HEK293 (cell line): ENCODE measurements around the gene TRIM72.
A peak's percentile ranks its signal among the peaks of the same experiment; 100 is the strongest.

Source experiments
- FEZF1 ChIP-seq: fragments of 450-650 bp; formaldehyde crosslinking; IDR thresholded peaks from 2 replicates; pipeline ENCODE4 v1.5.1; 2016; ENCODE audit warnings: missing biosample characterization, missing genetic modification characterization
- GLIS2 ChIP-seq: fragments of 450-650 bp; formaldehyde crosslinking; IDR thresholded peaks from 2 replicates; pipeline ENCODE4 v1.5.1; 2016; ENCODE audit warnings: missing biosample characterization, missing genetic modification characterization
- HOXA7 ChIP-seq: sonication (generic); formaldehyde crosslinking; IDR thresholded peaks from 2 replicates; pipeline ENCODE4 v1.8.1; 2022; ENCODE audit warnings: missing genetic modification reagents, borderline replicate concordance
- PRDM1 ChIP-seq: fragments of 450-650 bp; formaldehyde crosslinking; IDR thresholded peaks from 2 replicates; pipeline ENCODE4; 2016; ENCODE audit warnings: missing biosample characterization, missing genetic modification characterization
- PRDM6 ChIP-seq: fragments of 450-650 bp; formaldehyde crosslinking; IDR thresholded peaks from 2 replicates; pipeline ENCODE4 v1.5.1; 2017; ENCODE audit warnings: missing biosample characterization, missing genetic modification characterization
- REPIN1 ChIP-seq: fragments of 450-650 bp; formaldehyde crosslinking; IDR thresholded peaks from 2 replicates; pipeline ENCODE4 v1.5.1; 2017; ENCODE audit warnings: missing biosample characterization, missing genetic modification characterization, low read depth
- SP7 ChIP-seq: fragments of 450-650 bp; formaldehyde crosslinking; IDR thresholded peaks from 2 replicates; pipeline ENCODE4 v1.5.1; 2016; ENCODE audit warnings: missing biosample characterization, missing genetic modification characterization
- TRIM28 ChIP-seq: IDR thresholded peaks from 2 replicates; pipeline ENCODE4 v1.6.1; 2011; ENCODE audit warnings: low read length, control low read depth, borderline replicate concordance
- YY1 ChIP-seq: fragments of 450-650 bp; formaldehyde crosslinking; IDR thresholded peaks from 2 replicates; pipeline ENCODE4 v1.5.1; 2018; ENCODE audit warnings: missing biosample characterization, missing genetic modification characterization
- ZNF140 ChIP-seq: fragments of 450-650 bp; formaldehyde crosslinking; IDR thresholded peaks from 2 replicates; pipeline ENCODE4 v1.5.1; 2016; ENCODE audit warnings: missing biosample characterization, missing genetic modification characterization
- ZNF155 ChIP-seq: fragments of 450-650 bp; formaldehyde crosslinking; IDR thresholded peaks from 2 replicates; pipeline ENCODE4 v1.5.1; 2016; ENCODE audit warnings: missing biosample characterization, missing genetic modification characterization
- ZNF19 ChIP-seq: fragments of 450-650 bp; formaldehyde crosslinking; IDR thresholded peaks from 2 replicates; pipeline ENCODE4; 2016; ENCODE audit warnings: missing biosample characterization, missing genetic modification characterization, low read depth
- ZNF239 ChIP-seq: fragments of 450-650 bp; formaldehyde crosslinking; IDR thresholded peaks from 2 replicates; pipeline ENCODE4 v1.5.1; 2016; ENCODE audit warnings: missing biosample characterization, missing genetic modification characterization
- ZNF391 ChIP-seq: fragments of 450-650 bp; formaldehyde crosslinking; IDR thresholded peaks from 2 replicates; pipeline ENCODE4 v1.5.1; 2016; ENCODE audit warnings: low read depth, missing biosample characterization, missing genetic modification characterization, borderline replicate concordance
- ZNF48 ChIP-seq: fragments of 450-650 bp; formaldehyde crosslinking; IDR thresholded peaks from 2 replicates; pipeline ENCODE4 v1.5.1; 2016; ENCODE audit warnings: missing biosample characterization, missing genetic modification characterization
- ZNF518A ChIP-seq: fragments of 450-650 bp; formaldehyde crosslinking; conservative IDR thresholded peaks from 2 replicates; pipeline ENCODE4 v1.5.1; 2016; ENCODE audit warnings: low read depth, missing biosample characterization, missing genetic modification characterization
- ZNF521 ChIP-seq: fragments of 450-650 bp; formaldehyde crosslinking; IDR thresholded peaks from 2 replicates; pipeline ENCODE4 v1.5.1; 2017; ENCODE audit warnings: missing biosample characterization, mild to moderate bottlenecking, missing genetic modification characterization
- ZNF529 ChIP-seq: fragments of 450-650 bp; formaldehyde crosslinking; IDR thresholded peaks from 2 replicates; pipeline ENCODE4 v1.5.1; 2017; ENCODE audit warnings: missing genetic modification characterization, missing biosample characterization; ENCODE audit not compliant: insufficient replicate concordance
- ZNF548 ChIP-seq: fragments of 450-650 bp; formaldehyde crosslinking; IDR thresholded peaks from 2 replicates; pipeline ENCODE4 v1.5.1; 2016; ENCODE audit warnings: missing biosample characterization, missing genetic modification characterization
- ZNF610 ChIP-seq: fragments of 450-650 bp; formaldehyde crosslinking; IDR thresholded peaks from 2 replicates; pipeline ENCODE4 v1.5.1; 2016; ENCODE audit warnings: missing biosample characterization, missing genetic modification characterization, borderline replicate concordance
- ZNF658 ChIP-seq: fragments of 450-650 bp; formaldehyde crosslinking; IDR thresholded peaks from 2 replicates; pipeline ENCODE4; 2016; ENCODE audit warnings: missing biosample characterization, missing genetic modification characterization
- ZNF76 ChIP-seq: fragments of 450-650 bp; formaldehyde crosslinking; IDR thresholded peaks from 2 replicates; pipeline ENCODE4; 2016; ENCODE audit warnings: low read depth, missing biosample characterization, missing genetic modification characterization, borderline replicate concordance
- TF ChIP-seq, protein P1 (sequence below): fragments of 450-650 bp; formaldehyde crosslinking; IDR thresholded peaks from 2 replicates; pipeline ENCODE4 v1.5.1; 2016; ENCODE audit warnings: missing biosample characterization, missing genetic modification characterization, borderline replicate concordance
- TF ChIP-seq, protein P2 (sequence below): fragments of 450-650 bp; IDR thresholded peaks from 2 replicates; pipeline ENCODE4 v1.5.1; 2018; ENCODE audit warnings: missing biosample characterization, missing genetic modification characterization
- TF ChIP-seq, protein P3 (sequence below): fragments of 450-650 bp; formaldehyde crosslinking; IDR thresholded peaks from 2 replicates; pipeline ENCODE4 v1.5.1; 2017; ENCODE audit warnings: missing biosample characterization, missing genetic modification characterization

The TRIM72 gene

DNA sequence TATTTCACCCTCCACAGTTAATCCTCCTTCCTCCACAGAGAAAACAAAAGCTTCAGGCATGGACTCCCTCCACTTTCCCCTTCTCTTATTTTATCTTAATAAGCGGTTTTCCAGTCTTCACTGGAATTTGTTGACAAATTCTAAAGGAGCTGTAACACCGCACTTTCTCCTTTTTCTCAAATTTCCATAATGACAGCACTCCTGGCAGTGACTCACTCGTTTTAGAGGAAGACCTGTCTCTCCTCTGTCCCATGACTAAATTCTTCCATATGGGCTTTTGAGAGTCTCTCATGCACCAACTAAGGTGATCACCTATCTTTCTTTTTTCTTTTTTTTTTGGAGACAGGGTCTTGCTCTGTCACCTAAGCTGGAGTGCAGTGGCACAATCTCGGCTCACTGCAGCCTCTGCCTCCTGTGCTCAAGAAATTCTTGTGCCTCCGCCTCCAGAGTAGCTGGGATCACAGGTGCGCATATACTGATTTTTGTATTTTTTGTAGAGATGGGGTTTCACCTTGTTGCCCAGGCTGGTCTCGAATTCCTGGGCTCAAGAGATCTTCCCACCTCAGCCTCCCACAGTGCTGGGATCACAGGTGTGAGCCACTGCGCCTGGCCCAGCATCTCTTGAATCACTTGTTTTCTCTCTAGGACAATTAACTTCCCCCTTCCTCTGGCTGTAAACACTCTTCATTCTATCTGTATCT lies 53.6 kb downstream of the TRIM72 start (continued):
- TF ChIP-seq ZNF518A (tag by site-specific recombination) = no peak
- TF ChIP-seq, protein P1, sequence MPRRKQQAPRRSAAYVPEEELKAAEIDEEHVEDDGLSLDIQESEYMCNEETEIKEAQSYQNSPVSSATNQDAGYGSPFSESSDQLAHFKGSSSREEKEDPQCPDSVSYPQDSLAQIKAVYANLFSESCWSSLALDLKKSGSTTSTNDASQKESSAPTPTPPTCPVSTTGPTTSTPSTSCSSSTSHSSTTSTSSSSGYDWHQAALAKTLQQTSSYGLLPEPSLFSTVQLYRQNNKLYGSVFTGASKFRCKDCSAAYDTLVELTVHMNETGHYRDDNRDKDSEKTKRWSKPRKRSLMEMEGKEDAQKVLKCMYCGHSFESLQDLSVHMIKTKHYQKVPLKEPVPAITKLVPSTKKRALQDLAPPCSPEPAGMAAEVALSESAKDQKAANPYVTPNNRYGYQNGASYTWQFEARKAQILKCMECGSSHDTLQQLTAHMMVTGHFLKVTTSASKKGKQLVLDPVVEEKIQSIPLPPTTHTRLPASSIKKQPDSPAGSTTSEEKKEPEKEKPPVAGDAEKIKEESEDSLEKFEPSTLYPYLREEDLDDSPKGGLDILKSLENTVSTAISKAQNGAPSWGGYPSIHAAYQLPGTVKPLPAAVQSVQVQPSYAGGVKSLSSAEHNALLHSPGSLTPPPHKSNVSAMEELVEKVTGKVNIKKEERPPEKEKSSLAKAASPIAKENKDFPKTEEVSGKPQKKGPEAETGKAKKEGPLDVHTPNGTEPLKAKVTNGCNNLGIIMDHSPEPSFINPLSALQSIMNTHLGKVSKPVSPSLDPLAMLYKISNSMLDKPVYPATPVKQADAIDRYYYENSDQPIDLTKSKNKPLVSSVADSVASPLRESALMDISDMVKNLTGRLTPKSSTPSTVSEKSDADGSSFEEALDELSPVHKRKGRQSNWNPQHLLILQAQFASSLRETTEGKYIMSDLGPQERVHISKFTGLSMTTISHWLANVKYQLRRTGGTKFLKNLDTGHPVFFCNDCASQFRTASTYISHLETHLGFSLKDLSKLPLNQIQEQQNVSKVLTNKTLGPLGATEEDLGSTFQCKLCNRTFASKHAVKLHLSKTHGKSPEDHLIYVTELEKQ (tag by site-specific recombination) = no peak
- no peak for TF ChIP-seq ZNF19 (tag by site-specific recombination)
- TF ChIP-seq ZNF521 (tag by site-specific recombination) = no peak
- no peak for TF ChIP-seq ZNF140 (tag by site-specific recombination)
- TF ChIP-seq ZNF548 (tag by site-specific recombination) = no peak
- TF ChIP-seq YY1 (tag by site-specific recombination) = no peak
- TF ChIP-seq ZNF391 = no peak
- TF ChIP-seq PRDM6 (tag by site-specific recombination) = peak; percentile 63
- no peak for TF ChIP-seq ZNF155
- TF ChIP-seq PRDM1 (tag by site-specific recombination) = peak; percentile 82
- TF ChIP-seq ZNF76 (tag by site-specific recombination) = no peak
- TF ChIP-seq, protein P2, sequence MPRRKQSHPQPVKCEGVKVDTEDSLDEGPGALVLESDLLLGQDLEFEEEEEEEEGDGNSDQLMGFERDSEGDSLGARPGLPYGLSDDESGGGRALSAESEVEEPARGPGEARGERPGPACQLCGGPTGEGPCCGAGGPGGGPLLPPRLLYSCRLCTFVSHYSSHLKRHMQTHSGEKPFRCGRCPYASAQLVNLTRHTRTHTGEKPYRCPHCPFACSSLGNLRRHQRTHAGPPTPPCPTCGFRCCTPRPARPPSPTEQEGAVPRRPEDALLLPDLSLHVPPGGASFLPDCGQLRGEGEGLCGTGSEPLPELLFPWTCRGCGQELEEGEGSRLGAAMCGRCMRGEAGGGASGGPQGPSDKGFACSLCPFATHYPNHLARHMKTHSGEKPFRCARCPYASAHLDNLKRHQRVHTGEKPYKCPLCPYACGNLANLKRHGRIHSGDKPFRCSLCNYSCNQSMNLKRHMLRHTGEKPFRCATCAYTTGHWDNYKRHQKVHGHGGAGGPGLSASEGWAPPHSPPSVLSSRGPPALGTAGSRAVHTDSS (tag by site-specific recombination) = peak; percentile 32; the same call in 1 of the 2 replicates
- TF ChIP-seq ZNF239 (tag by site-specific recombination) = no peak
- TF ChIP-seq GLIS2 = no peak
- TF ChIP-seq ZNF48 (tag by site-specific recombination) = no peak
- TF ChIP-seq HOXA7 = no peak
- TF ChIP-seq TRIM28 = no peak
- TF ChIP-seq ZNF610 = no peak
- TF ChIP-seq FEZF1 = no peak
- TF ChIP-seq ZNF529 (tag by site-specific recombination) = no peak
- TF ChIP-seq ZNF658 = no peak
- no peak for TF ChIP-seq REPIN1 (tag by site-specific recombination)
- peak; percentile 93 for TF ChIP-seq SP7 (tag by site-specific recombination)
- TF ChIP-seq, protein P3, sequence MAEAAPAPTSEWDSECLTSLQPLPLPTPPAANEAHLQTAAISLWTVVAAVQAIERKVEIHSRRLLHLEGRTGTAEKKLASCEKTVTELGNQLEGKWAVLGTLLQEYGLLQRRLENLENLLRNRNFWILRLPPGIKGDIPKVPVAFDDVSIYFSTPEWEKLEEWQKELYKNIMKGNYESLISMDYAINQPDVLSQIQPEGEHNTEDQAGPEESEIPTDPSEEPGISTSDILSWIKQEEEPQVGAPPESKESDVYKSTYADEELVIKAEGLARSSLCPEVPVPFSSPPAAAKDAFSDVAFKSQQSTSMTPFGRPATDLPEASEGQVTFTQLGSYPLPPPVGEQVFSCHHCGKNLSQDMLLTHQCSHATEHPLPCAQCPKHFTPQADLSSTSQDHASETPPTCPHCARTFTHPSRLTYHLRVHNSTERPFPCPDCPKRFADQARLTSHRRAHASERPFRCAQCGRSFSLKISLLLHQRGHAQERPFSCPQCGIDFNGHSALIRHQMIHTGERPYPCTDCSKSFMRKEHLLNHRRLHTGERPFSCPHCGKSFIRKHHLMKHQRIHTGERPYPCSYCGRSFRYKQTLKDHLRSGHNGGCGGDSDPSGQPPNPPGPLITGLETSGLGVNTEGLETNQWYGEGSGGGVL (tag by site-specific recombination) = peak; percentile 47; the same call in 1 of the 2 replicates
